ENCODE measurements around the gene DHTKD1. TPM values are rescaled to one million over a fixed set of nuclear protein-coding genes. Genes with fewer than 3 reads are reported as not detected.
"Not testable (repeated sequence)": the region's sequence is repeated elsewhere in the genome, so short reads cannot be mapped to it uniquely, and the experiment has no call there.

The DHTKD1 gene
- total RNA-seq, 6 experiments from 2014 or later: 10.2 to 15.1 (median 12.7) TPM

- no peak overlapping the region for H3K27ac Mint-ChIP-seq
These were observed 5.3 kb upstream of the DHTKD1 start for GRCh38 chr10:12063483-12063818.

GRCh38 chr10:12067336-12067735 lies 1.4 kb upstream of the DHTKD1 start:
- Mint-ChIP-seq H3K4me1 (ENCODE audit: low read depth) (peaks cover 28% of the 10 kb centered on the region), H3K36me3 (ENCODE audit: low read depth) (no peaks in the 10 kb centered on the region), H3K4me3 (peak overlapping the region; percentile 71), H3K27me3 (ENCODE audit: insufficient read depth) (peaks cover 1% of the 10 kb centered on the region; the same call in 1 of the 2 replicates), H3K9me3 (no peaks in the 10 kb centered on the region), H3K27ac (peak overlapping the region; percentile 79)
- no peak for TF ChIP-seq CTCF (IDR thresholded peaks at IDR 0.05)
- peak; percentile 94 for DNase-seq

More at GRCh38 chr10:12063483-12063818, 5.3 kb upstream of the DHTKD1 start:
- no peak for TF ChIP-seq CTCF (IDR thresholded peaks at IDR 0.05)
- no peaks in the 10 kb centered on the region for H3K36me3 Mint-ChIP-seq (ENCODE audit: low read depth)
- H3K27me3 Mint-ChIP-seq (ENCODE audit: insufficient read depth): peaks cover under 1% of the 10 kb centered on the region; the same call in 1 of the 2 replicates
- H3K4me1 Mint-ChIP-seq (ENCODE audit: low read depth): peaks cover 13% of the 10 kb centered on the region
- no peak overlapping the region for H3K4me3 Mint-ChIP-seq
- no peaks in the 10 kb centered on the region for H3K9me3 Mint-ChIP-seq
- DNase-seq: no peak

GRCh38 chr10:12071441-12071840 lies 2.7 kb downstream of the DHTKD1 start:
- not testable (repeated sequence) for DNase-seq; H3K36me3 Mint-ChIP-seq (ENCODE audit: low read depth); H3K27me3 Mint-ChIP-seq (ENCODE audit: insufficient read depth); H3K9me3 Mint-ChIP-seq; H3K27ac Mint-ChIP-seq; H3K4me3 Mint-ChIP-seq
- H3K4me1 Mint-ChIP-seq (ENCODE audit: low read depth): peaks cover 28% of the 10 kb centered on the region

- TF ChIP-seq CTCF (IDR thresholded peaks at IDR 0.05): no peak
- peaks cover 7% of the 10 kb centered on the region; the same call in 1 of the 2 replicates for H3K36me3 Mint-ChIP-seq (ENCODE audit: low read depth)
- peak overlapping the region; percentile 55; the same call in 1 of the 2 replicates for H3K27ac Mint-ChIP-seq
- DNase-seq: peak; percentile 15
- H3K4me1 Mint-ChIP-seq (ENCODE audit: low read depth): peaks cover 15% of the 10 kb centered on the region
- H3K27me3 Mint-ChIP-seq (ENCODE audit: insufficient read depth): peaks cover under 1% of the 10 kb centered on the region; the same call in 1 of the 2 replicates
- H3K9me3 Mint-ChIP-seq: no peaks in the 10 kb centered on the region
- H3K4me3 Mint-ChIP-seq: no peak overlapping the region
These were observed 4.8 kb downstream of the DHTKD1 start for GRCh38 chr10:12073526-12073925.

- Mint-ChIP-seq H3K9me3 (no peaks in the 10 kb centered on the region), H3K27ac (no peak overlapping the region), H3K4me3 (no peak overlapping the region), H3K4me1 (ENCODE audit: low read depth) (peaks cover 15% of the 10 kb centered on the region), H3K36me3 (ENCODE audit: low read depth) (peaks cover 16% of the 10 kb centered on the region; the same call in 1 of the 2 replicates), H3K27me3 (ENCODE audit: insufficient read depth) (no peaks in the 10 kb centered on the region; the same call in 1 of the 2 replicates)
- DNase-seq: no peak
- no peak for TF ChIP-seq CTCF (IDR thresholded peaks at IDR 0.05)
These were observed 8.9 kb downstream of the DHTKD1 start for GRCh38 chr10:12077580-12078180.

- no peaks in the 10 kb centered on the region for H3K9me3 Mint-ChIP-seq
- peak overlapping the region; percentile 54 for H3K27ac Mint-ChIP-seq
- peaks cover 16% of the 10 kb centered on the region for H3K4me1 Mint-ChIP-seq (ENCODE audit: low read depth)
- H3K4me3 Mint-ChIP-seq: no peak overlapping the region
- peaks cover 20% of the 10 kb centered on the region; the same call in 1 of the 2 replicates for H3K36me3 Mint-ChIP-seq (ENCODE audit: low read depth)
- no peak for TF ChIP-seq CTCF (IDR thresholded peaks at IDR 0.05)
- no peaks in the 10 kb centered on the region for H3K27me3 Mint-ChIP-seq (ENCODE audit: insufficient read depth)
- DNase-seq: no peak
These were observed 12.7 kb downstream of the DHTKD1 start for GRCh38 chr10:12081470-12081869.

Measured in HFFc6 (cell line).